ENCODE results near the gene GHRL. TPM values are rescaled to one million over a fixed set of nuclear protein-coding genes. Genes with fewer than 3 reads are reported as not detected.

The GHRL gene
- total RNA-seq, 2 donors from 2014 or later: 0.75 to 1.1 TPM

DNA sequence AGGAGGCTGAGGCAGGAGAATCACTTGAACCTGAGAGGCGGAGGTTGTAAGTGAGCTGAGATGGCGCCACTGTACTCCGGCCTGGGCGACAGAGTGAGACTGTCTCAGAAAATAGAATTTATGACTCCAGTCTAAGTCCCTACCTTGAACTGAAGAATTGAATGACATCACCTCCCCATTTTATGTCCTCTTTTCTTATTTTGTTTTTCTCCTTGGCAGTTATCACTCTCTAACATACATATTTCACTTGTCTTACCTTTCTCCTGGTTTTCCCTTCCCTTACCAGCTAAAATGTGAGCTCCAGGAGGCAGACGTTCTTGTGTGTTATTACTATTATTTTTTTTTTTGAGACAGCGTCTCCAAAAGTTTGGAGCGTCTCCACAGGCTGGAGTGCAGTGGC lies 36.9 kb downstream of the GHRL start:
- no peak for ATAC-seq
- intact Hi-C loops (cut with DNase I, micrococcal nuclease): no loop called here
- DNase-seq: no peak

DNA sequence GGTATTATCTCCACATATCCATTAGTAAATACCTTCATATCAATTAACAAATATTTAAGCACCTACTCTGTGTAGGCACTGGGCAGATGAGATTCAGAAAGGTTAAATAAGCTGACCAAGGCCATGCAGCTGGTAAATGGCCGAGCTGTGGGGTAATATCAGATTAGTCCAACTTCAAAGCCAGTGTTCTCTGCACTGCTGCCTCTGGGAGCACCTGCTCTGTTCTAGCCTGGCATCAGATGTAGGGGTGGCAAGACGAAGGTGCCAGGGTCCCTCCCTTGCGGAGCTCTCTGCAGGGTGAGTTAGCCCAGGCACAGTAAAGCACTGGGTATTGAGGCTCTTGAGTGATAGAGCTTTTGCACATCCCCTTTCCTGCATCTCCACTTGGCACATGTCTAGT lies 39.0 kb downstream of the GHRL start:
- intact Hi-C loops (cut with DNase I, micrococcal nuclease): no loop called here
- DNase-seq (no peak), ATAC-seq (no peak)

- intact Hi-C loops (cut with DNase I, micrococcal nuclease): no loop called here
- ATAC-seq: no peak
- no peak for DNase-seq
Observed at GRCh38 chr3:10251006-10251405, 41.7 kb downstream of the GHRL start.

DNA sequence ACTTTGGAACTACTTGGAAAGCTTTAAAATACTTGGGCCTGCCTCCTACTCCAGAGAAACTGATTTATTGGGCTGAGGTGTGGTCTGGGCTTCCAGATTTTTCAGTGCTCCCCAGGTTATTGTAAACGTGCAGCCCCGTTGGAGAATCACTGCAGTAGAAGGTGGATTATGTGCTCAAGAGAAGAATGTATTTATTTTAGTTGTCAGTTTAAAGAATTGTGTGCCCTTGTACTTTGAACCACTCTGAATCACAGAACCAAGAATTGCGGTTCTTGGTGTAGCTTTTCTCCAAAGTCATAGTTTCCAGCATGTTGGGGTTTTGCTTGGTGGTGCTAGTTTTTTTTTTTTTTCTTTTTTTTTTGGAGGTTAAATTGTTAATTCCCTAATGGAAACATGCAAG lies 42.9 kb downstream of the GHRL start:
- no peak for DNase-seq
- intact Hi-C loops (cut with DNase I, micrococcal nuclease): no loop called here
- ATAC-seq: no peak

DNA sequence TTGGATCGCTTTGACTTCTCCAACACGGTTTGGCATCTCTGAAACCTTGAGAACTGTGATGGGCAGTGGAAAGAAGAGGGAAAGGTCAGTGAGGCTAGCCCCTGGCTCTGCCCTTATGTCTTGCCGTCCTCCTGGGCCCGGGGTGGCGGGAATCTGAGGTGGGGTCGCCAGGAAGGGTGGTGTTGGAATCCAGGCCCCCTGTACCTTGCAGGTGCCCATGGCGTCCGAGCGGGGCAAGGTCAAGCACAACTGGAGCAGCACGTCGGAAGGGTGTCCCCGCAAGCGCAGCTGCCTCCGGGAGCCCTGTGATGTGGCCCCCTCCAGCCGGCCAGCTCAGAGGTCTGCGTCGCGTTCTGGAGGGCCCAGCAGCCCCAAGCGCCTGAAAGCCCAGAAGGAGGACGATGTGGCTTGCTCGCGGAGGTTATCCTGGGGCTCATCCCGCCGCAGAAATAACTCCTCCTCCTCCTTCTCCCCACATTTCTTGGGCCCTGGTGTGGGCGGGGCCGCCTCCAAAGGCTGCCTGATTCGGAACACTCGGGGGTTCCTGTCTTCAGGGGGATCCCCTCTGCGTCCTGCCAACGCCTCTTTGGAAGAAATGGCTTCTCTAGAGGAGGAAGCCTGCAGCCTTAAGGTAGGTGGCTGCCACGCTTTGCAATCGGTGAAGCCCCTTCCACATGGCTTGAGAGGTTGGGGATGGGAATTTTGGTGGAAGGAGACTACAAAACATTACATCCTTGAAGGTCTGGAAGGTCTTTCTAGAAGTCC lies 43.6 kb downstream of the GHRL start:
- DNase-seq: peak; percentile 51 to 55
- ATAC-seq: peak; percentile 18
- intact Hi-C loops (cut with DNase I, micrococcal nuclease): no loop called here

DNA sequence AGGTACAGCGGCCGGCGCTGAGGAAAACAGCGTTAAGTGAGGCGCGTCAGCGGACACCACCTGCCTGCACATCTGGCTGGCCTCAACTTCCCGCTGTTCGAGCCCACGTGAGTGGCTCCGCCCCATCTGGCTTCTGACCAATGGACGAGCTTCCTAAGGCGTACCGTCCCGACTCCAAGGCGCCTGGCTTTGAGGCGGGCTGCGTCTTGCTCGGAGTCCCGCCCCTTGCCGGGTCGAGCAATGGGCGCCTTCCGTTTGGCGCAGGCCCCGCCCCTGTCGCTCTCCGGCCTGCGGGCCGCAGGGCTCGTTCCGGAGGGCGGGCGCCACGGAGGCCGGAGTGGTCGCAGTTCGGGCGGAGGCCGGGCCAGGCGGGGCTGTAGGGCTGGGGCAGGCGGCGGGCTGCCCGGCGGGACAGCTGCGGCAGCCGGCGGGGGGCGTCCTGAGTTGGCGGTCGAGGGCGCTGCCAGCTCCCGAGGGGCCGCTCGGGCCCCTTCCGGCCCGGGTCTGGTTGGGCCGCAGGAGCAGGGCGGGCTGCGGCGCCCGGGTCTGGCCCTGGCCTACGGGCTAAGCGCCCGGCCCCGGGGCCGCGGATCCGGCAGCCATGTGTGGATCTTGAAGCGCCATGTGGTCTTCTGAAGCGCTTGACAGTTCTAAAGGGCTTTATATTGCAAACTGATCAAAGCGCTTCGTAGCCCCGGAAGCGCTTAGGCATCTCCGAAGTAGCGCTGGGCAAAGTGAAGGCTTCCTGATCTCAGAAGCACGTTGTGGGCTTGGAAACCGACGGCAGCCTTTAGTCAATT lies 44.4 kb downstream of the GHRL start, which contains the start of gene TATDN2:
TATDN2 (plus strand) TSS at position 276 of the 800 bp plus-strand sequence. CDS start 742 bp downstream, outside the sequence.
- DNase-seq: peak; percentile 98 to 99
- ATAC-seq: peak; percentile 97
- intact Hi-C loops (cut with DNase I, micrococcal nuclease): no loop called here

GRCh38 chr3:10247679-10248183 lies 45.0 kb downstream of the GHRL start:
- intact Hi-C loops (cut with DNase I, micrococcal nuclease): no loop called here
- ATAC-seq (no peak), DNase-seq (no peak)

DNA sequence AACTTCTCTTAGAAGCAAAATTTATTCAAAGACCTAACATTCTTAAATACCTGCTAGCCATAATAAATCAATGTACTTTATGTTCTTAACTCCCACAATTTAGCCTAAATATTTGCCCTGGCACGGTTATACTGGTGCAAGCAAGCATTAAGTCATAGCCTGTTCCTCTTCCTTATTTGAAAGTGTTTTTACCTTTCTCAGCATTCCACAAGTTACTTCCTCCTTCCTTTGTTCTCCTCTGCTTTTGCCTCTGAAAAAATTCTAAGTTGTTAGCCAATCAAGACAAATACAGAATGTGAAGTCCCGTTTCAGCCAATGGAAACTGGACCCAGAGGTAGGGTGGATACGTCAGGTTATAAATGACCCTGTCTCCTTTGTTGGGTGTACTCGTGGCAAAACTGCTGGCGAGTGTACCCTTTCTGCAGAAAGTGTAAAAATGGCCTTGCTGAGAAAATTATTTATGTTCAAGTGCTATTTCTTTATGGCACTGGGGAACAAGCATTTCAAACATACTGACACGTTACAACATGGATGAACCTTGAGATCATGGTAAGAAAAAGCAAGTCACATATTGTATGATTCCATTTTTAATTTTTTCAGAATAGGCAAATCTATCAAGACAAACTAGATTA lies 47.5 kb downstream of the GHRL start:
- intact Hi-C loops (cut with DNase I, micrococcal nuclease): no loop called here
- no peak for DNase-seq
- no peak for ATAC-seq

- ATAC-seq (no peak), DNase-seq (no peak)
- intact Hi-C loops (cut with DNase I, micrococcal nuclease): no loop called here
Observed at GRCh38 chr3:10244009-10244408, 48.7 kb downstream of the GHRL start.

DNA sequence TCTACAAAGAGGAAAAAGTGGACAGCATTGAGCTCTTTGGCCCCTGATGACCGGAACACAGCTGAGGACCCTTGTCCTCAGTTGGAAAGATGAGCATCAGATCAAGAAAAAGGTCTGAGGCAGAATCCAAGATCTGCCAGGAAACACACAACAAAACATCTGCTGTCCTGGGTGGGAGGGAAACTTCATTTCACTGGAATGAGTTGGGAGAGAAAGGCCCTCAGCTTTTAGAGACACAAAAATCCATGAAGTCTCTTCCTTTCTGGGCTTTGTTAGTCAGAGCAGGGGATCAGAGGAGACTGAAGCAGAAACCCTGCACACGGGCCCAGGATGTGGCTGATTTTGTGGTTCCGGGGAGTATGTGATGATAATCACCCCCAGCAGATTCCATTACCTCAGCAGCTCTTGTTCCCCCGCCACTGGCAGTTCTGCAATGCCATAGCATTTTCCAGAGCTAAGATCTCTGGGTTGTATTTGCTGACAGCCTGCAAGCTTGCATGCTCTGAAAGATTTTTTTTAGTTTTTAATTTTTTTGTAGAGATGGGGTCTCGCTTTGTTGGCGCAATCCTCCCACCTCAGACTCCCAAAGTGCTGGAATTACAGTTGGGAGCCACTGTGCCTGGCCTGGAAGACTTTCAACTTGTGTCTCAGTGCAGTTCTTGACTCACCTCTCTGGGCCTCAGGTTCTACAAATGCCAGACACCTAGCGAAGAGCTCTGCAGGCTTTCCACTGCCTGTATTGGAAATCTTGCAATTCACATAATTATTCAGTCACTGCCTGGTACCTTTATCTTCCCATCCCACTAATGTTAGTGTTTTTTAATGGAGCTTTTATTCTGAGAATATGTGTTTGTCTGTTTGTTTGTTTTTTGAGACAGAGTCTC lies 50.3 kb downstream of the GHRL start:
- ATAC-seq (peak; percentile 36), DNase-seq (peak; percentile 36)
- intact Hi-C loops (cut with DNase I, micrococcal nuclease): no loop called here

DNA sequence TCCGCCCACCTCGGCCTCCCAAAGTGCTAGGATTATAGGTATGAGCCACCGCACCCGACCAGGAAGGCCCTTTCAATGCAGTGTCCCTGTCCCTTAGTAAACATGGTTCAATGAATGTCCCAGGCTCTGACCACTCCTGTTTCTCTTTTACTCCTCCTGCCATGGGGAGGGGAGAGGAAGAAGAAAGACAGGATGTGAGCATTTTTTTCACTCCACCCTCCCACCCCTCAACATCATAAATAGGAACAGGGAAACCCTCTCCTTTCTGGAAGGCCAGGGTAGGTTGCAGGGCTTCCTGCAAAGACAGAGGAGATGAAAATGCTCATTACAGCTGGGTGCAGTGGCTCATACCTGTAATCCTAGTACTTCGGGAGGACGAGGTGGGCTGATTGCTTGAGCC lies 51.9 kb downstream of the GHRL start:
- no peak for ATAC-seq
- DNase-seq: no peak
- intact Hi-C loops (cut with DNase I, micrococcal nuclease): no loop called here

DNA sequence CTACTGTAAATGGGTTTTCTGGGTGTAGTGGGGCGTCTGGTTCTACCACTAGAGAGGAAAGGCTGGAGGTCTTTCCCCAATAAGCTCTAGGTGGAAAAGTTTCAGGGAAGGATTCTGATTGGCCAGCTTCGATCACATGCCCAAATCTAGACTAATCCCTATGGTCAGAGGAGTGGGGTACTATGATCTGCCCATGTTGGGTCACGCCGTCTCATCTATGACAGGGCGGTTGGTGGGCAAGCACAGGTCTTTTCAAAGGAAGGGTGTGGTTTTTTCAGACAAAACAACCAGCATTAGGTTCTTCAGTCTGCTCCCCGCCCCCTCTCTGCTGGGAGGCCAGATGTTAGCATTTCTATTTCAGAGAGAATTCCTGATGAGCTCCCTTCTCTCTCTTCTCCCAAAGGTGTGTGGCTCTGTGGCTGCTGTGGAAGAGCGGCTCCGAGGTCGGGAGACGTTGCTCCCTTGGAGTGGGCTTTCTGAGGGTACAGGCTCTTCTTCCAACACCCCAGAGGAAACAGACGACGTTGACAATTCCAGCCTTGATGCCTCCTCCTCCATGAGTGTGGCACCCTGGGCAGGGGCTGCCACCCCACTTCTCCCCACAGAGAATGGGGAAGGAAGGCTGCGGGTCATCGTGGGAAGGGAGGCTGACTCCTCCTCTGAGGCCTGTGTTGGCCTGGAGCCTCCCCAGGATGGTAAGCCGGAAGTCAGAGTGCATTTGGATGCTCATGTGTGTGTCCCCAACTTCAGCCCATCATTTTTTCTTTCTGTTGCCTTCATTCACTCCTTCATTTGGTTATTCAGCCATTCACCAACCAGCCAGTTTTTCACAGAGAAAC lies 54.2 kb downstream of the GHRL start:
- ATAC-seq (no peak), DNase-seq (no peak)
- intact Hi-C loops (cut with DNase I, micrococcal nuclease): no loop called here

Small RNA genes lying within 50 kb of the gene (microRNA-seq; reads per million reads assigned to microRNA genes)
- 0 to 0.53 reads per million in 2 donors for gene MIR378B

Other genes starting within 250 kb of the GHRL start
- not detected for gene FANCD2OS, start 184.7 kb downstream of the GHRL start, total RNA-seq
- gene BRK1, start 177.3 kb downstream of the GHRL start, total RNA-seq: 10 to 100 TPM; 79.7 to 84.8 TPM
- 10 to 100 TPM; 36.4 to 37.6 TPM for gene VHL, start 151.2 kb downstream of the GHRL start, total RNA-seq
- gene IRAK2, start 128.0 kb downstream of the GHRL start, total RNA-seq: 1 to 10 TPM; 1.7 to 3.4 TPM
- gene TATDN2, start 44.5 kb downstream of the GHRL start, total RNA-seq: 10 to 100 TPM; 30.2 to 37.9 TPM
- gene SEC13, start 28.2 kb upstream of the GHRL start, total RNA-seq: 100 to 1,000 TPM; 107 to 134 TPM
- under 1 TPM in 1 of 2 donors, not detected in 1; 0.06 TPM for gene ATP2B2, start 212.6 kb upstream of the GHRL start, total RNA-seq

Data from left colon (tissue), 2 donors.